Adrenal gland (tissue), 12 donors: ENCODE data around the gene SRD5A3. TPM values are rescaled to one million over a fixed set of nuclear protein-coding genes. Genes with fewer than 3 reads are reported as not detected.
A peak's percentile ranks its signal among the peaks of the same experiment; 100 is the strongest.

ENCODE experiments used
- DNase-seq, 7 donors: peaks; one replicate each; pipeline ENCODE4 v3.0.0-alpha.2; 2019 to 2020
- H3K27ac ChIP-seq, 5 donors: fragments of 200-600 bp; sonication (generic) in 4 of 5; 1 replicate in 3 of 5; 2 replicates in 2 of 5; pipeline versions ENCODE4 v1.5.1 to v1.8.0; 2016 to 2020; ENCODE audit warnings: mild to moderate bottlenecking in 1 of 5
- H3K27me3 ChIP-seq: fragments of 200-600 bp; 2 replicates; pipeline ENCODE4 v1.8.0; 2021
- H3K36me3 ChIP-seq, 2 donors: fragments of 200-600 bp; replicated peaks in 1 of 2; 1 replicate in 1 of 2; 2 replicates in 1 of 2; pipeline versions ENCODE4 v1.5.1 to v1.8.0; 2018 to 2022
- H3K4me1 ChIP-seq, 2 donors: fragments of 200-600 bp; replicated peaks in 1 of 2; 1 replicate in 1 of 2; 2 replicates in 1 of 2; pipeline versions ENCODE4 v1.5.1 to v1.8.0; 2018 to 2021
- H3K4me3 ChIP-seq, 4 donors: fragments of 200-600 bp; sonication (generic) in 3 of 4; one replicate each; pipeline ENCODE4 v1.5.1; 2016 to 2018
- H3K9me3 ChIP-seq, 3 donors: fragments of 200-600 bp; sonication (generic) in 1 of 3; replicated peaks in 1 of 3; 1 replicate in 2 of 3; 2 replicates in 1 of 3; pipeline versions ENCODE4 v1.5.1 to v1.8.0; 2016 to 2021
- POLR2A ChIP-seq, 2 donors: fragments of 450-650 bp; IDR thresholded peaks; one replicate each; pipeline ENCODE4 v1.6.1; 2017; ENCODE audit warnings: antibody characterized with exemption in 2 of 2, mild to moderate bottlenecking in 2 of 2, moderate library complexity in 1 of 2
- WGBS, 4 donors: extraction: QIAGEN DNeasy Blood & Tissue Kit in 2 of 4; methylation state at CpG; one replicate each; pipeline versions ENCODE4 v1.1.5 to v1.1.7; 2013 to 2017; 5-methylcytosine and 5-hydroxymethylcytosine counted together
- intact Hi-C, 2 donors: fragments of 100-400 bp; cut with DNase I; formaldehyde crosslinking; loops; one replicate each; pipeline versions ENCODE4 v1.14.1 to v1.15.0; 2022 to 2023
- polyA plus RNA-seq, 3 donors: library from polyadenylated mRNA; stranded (reverse); fragments of 200-250 nt in 2 of 3; fragments of 350-450 nt in 1 of 3; fragmentation: Illumina TruSeq in 1 of 3; extraction: RNeasy Lipid Tissue Mini Kit (QIAGEN cat#74804) in 1 of 3; gene quantifications; one replicate each; pipeline ENCODE4 v1.2.3, GENCODE V29; 2013 to 2014
- total RNA-seq, 9 donors: library from RNA; depleted of rRNA in 4 of 9; stranded (reverse); fragments of >200 nt in 4 of 9; fragments of 120-200 nt in 1 of 9; fragmentation: NEBNext Ultra II Directional in 1 of 9; extraction: Animal tissue kit (Norgen Biotek cat#: 25700) in 1 of 9; gene quantifications; one replicate each; pipeline versions ENCODE4 v1.1.0 to v1.2.4, GENCODE V29; 2013 to 2023
- TF ChIP-seq, protein P1 (sequence below), 6 experiments: fragments of 450-650 bp in 4 of 6; fragments of 200-600 bp in 2 of 6; sonication (generic) in 1 of 6; IDR thresholded peaks; 1 replicate in 5 of 6; 2 replicates in 1 of 6; pipeline versions ENCODE4 v1.5.1 to v1.8.0; 2016 to 2021; ENCODE audit warnings: antibody characterized with exemption in 6 of 6, mild to moderate bottlenecking in 2 of 6, moderate library complexity in 1 of 6
- donor health status: healthy with polysubstance abuse.
- donor health status: Bipolar disorder and iron deficiency.
- donor health status: DM: yes; HTN: yes; CAD: no.
- donor health status: DM: no; HTN: no; CAD: no.
- donor health status: DM: no; HTN: no; CAD: no.
- donor health status: DM: yes; HTN: yes; CAD: no.

Gene SRD5A3
- total and polyA plus RNA-seq, 12 donors: 6.8 to 28.4 (median 15.7) TPM

GRCh38 chr4:55314141-55314820, 31.8 kb upstream of the SRD5A3 start:
- Histone ChIP-seq H3K4me3 (no peak overlapping the region), H3K27me3 (no peaks in the 10 kb centered on the region), H3K27ac (no peak overlapping the region), H3K36me3 (no peaks in the 10 kb centered on the region), H3K9me3 (no peaks in the 10 kb centered on the region), H3K4me1 (no peaks in the 10 kb centered on the region)
- intact Hi-C loops: no loop called here
- no peak for DNase-seq
- WGBS, 4 donors: 59 to 77% (median 64%) methylated on average over 4 of the region's 4 CpGs
- no peak for TF ChIP-seq POLR2A (IDR thresholded peaks at IDR 0.05)
- TF ChIP-seq, protein P1, sequence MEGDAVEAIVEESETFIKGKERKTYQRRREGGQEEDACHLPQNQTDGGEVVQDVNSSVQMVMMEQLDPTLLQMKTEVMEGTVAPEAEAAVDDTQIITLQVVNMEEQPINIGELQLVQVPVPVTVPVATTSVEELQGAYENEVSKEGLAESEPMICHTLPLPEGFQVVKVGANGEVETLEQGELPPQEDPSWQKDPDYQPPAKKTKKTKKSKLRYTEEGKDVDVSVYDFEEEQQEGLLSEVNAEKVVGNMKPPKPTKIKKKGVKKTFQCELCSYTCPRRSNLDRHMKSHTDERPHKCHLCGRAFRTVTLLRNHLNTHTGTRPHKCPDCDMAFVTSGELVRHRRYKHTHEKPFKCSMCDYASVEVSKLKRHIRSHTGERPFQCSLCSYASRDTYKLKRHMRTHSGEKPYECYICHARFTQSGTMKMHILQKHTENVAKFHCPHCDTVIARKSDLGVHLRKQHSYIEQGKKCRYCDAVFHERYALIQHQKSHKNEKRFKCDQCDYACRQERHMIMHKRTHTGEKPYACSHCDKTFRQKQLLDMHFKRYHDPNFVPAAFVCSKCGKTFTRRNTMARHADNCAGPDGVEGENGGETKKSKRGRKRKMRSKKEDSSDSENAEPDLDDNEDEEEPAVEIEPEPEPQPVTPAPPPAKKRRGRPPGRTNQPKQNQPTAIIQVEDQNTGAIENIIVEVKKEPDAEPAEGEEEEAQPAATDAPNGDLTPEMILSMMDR (IDR thresholded peaks at IDR 0.05): no peak

GRCh38 chr4:55318175-55319129, 27.6 kb upstream of the SRD5A3 start:
- Histone ChIP-seq H3K36me3 (no peaks in the 10 kb centered on the region), H3K4me3 (no peak overlapping the region), H3K27ac (no peak overlapping the region), H3K9me3 (no peaks in the 10 kb centered on the region), H3K27me3 (no peaks in the 10 kb centered on the region), H3K4me1 (no peaks in the 10 kb centered on the region)
- WGBS, 4 donors: 59 to 66% (median 62%) methylated on average over 5 of the region's 5 CpGs
- TF ChIP-seq, protein P1 (IDR thresholded peaks at IDR 0.05): no peak
- no peak for TF ChIP-seq POLR2A (IDR thresholded peaks at IDR 0.05)
- intact Hi-C loops: no loop called here
- DNase-seq: no peak

GRCh38 chr4:55321707-55322264, 24.3 kb upstream of the SRD5A3 start:
- no peak overlapping the region for H3K27ac ChIP-seq
- peak; percentile 69 to 90 (median 80) for DNase-seq
- no peak overlapping the region for H3K4me3 ChIP-seq
- no peaks in the 10 kb centered on the region for H3K27me3 ChIP-seq
- intact Hi-C loops: loop anchor here (5.0 to 10.0 kb wide), 3 partner anchors 347 to 997 kb away; no protein-coding TSS in a partner anchor
- no peak for TF ChIP-seq POLR2A (IDR thresholded peaks at IDR 0.05)
- TF ChIP-seq, protein P1 (IDR thresholded peaks at IDR 0.05): peak; percentile 42 to 73 (median 62)
- no peaks in the 10 kb centered on the region for H3K36me3 ChIP-seq
- WGBS, 4 donors: 19 to 22% (median 21%) methylated on average over 8 of the region's 8 CpGs
- H3K9me3 ChIP-seq: no peaks in the 10 kb centered on the region
- no peaks in the 10 kb centered on the region for H3K4me1 ChIP-seq

GRCh38 chr4:55323375-55323774, 22.7 kb upstream of the SRD5A3 start:
- intact Hi-C loops: loop anchor here (5.0 to 10.0 kb wide), 3 partner anchors 349 to 999 kb away; no protein-coding TSS in a partner anchor
- H3K4me3 ChIP-seq: no peak overlapping the region
- TF ChIP-seq, protein P1 (IDR thresholded peaks at IDR 0.05): no peak
- no peak for TF ChIP-seq POLR2A (IDR thresholded peaks at IDR 0.05)
- H3K9me3 ChIP-seq: no peaks in the 10 kb centered on the region
- no peak for DNase-seq
- no peaks in the 10 kb centered on the region for H3K27me3 ChIP-seq
- no peaks in the 10 kb centered on the region for H3K36me3 ChIP-seq
- H3K27ac ChIP-seq: no peak overlapping the region
- H3K4me1 ChIP-seq: no peaks in the 10 kb centered on the region
